H1 (cell line): ENCODE data around the gene ACVRL1.

Experiments
- CEBPB ChIP-seq: IDR thresholded peaks from 2 replicates; pipeline ENCODE4 v1.6.1; 2012; ENCODE audit warnings: low read depth, low read length
- CHD1 ChIP-seq: IDR thresholded peaks from 2 replicates; pipeline ENCODE4 v1.6.1; 2012; ENCODE audit warnings: low read depth, low read length, improper control_type of control experiment
- CREB1 ChIP-seq: IDR thresholded peaks from 2 replicates; pipeline ENCODE4 v1.6.1; 2012; ENCODE audit warnings: inconsistent platforms
- CTCF ChIP-seq, 3 experiments: IDR thresholded peaks; 1 replicate in 2 of 3; 2 replicates in 1 of 3; pipeline versions ENCODE4 v1.5.1 to v1.6.1; 2011; ENCODE audit warnings: low read length in 3 of 3, mild to moderate bottlenecking in 3 of 3, inconsistent platforms in 2 of 3, low read depth in 1 of 3, moderate library complexity in 1 of 3; ENCODE audit not compliant: insufficient read depth in 1 of 3; ENCODE audit errors: control extremely low read depth in 1 of 3
- JUND ChIP-seq: IDR thresholded peaks from 2 replicates; pipeline ENCODE4 v1.6.1; 2011; ENCODE audit warnings: mild to moderate bottlenecking, improper control_type of control experiment, low read length
- KDM5A ChIP-seq: fragments of 200-600 bp; IDR thresholded peaks from 2 replicates; pipeline ENCODE4 v1.7.1; 2012; ENCODE audit warnings: mild to moderate bottlenecking, low read length, inconsistent platforms, mixed read lengths
- MAFK ChIP-seq: IDR thresholded peaks from 2 replicates; pipeline ENCODE4 v1.6.1; 2012; ENCODE audit warnings: low read depth, mild to moderate bottlenecking, improper control_type of control experiment, low read length
- MAX ChIP-seq: IDR thresholded peaks from 2 replicates; pipeline ENCODE4 v1.6.1; 2012; ENCODE audit warnings: inconsistent platforms
- POLR2A ChIP-seq, 2 experiments: IDR thresholded peaks; 1 replicate in 1 of 2; 2 replicates in 1 of 2; pipeline ENCODE4 v1.6.1; 2011; ENCODE audit warnings: low read depth in 2 of 2, low read length in 2 of 2, mild to moderate bottlenecking in 2 of 2; ENCODE audit errors: control extremely low read depth in 1 of 2
- POLR2AphosphoS5 ChIP-seq: IDR thresholded peaks from 2 replicates; pipeline ENCODE4 v1.6.1; 2011; ENCODE audit warnings: low read depth, low read length
- SAP30 ChIP-seq: fragments of 300-600 bp; sonication (generic); IDR thresholded peaks from 2 replicates; pipeline ENCODE4 v1.7.1; 2012; ENCODE audit warnings: low read length, moderate library complexity, mild to moderate bottlenecking, inconsistent platforms; ENCODE audit not compliant: insufficient read depth, insufficient replicate concordance
- SIN3A ChIP-seq, 2 experiments: IDR thresholded peaks in 1 of 2; conservative IDR thresholded peaks in 1 of 2; 2 replicates each; pipeline ENCODE4 v1.6.1; 2011 to 2012; ENCODE audit warnings: low read length in 2 of 2, improper control_type of control experiment in 1 of 2, low read depth in 1 of 2, mild to moderate bottlenecking in 1 of 2
- SIX5 ChIP-seq: IDR thresholded peaks from 2 replicates; pipeline ENCODE4 v1.6.1; 2011; ENCODE audit warnings: mild to moderate bottlenecking, low read depth, low read length
- YY1 ChIP-seq: IDR thresholded peaks from 2 replicates; pipeline ENCODE4 v1.6.1; 2011; ENCODE audit warnings: low read depth, mild to moderate bottlenecking, low read length

- no peak for TF ChIP-seq CTCF (IDR thresholded peaks at IDR 0.05; ENCODE audit: control extremely low read depth in 1 of 3, insufficient read depth in 1 of 3, low read depth in 1 of 3, low read length in 3 of 3)
- no peak for TF ChIP-seq POLR2A (IDR thresholded peaks at IDR 0.05; ENCODE audit: control extremely low read depth in 1 of 2, low read depth in 2 of 2, low read length in 2 of 2)
- TF ChIP-seq CHD1 = no peak
- TF ChIP-seq POLR2AphosphoS5 = no peak
- TF ChIP-seq SIN3A (conservative IDR thresholded peaks at IDR 0.05 in 1 of 2, IDR thresholded peaks at IDR 0.05 in 1 of 2; ENCODE audit: low read depth in 1 of 2, low read length in 2 of 2) = no peak
- TF ChIP-seq YY1 = no peak
- TF ChIP-seq SAP30 = no peak
- TF ChIP-seq SIX5 = no peak
- no peak for TF ChIP-seq CREB1
- TF ChIP-seq MAFK = no peak
- no peak for TF ChIP-seq KDM5A
- TF ChIP-seq JUND = no peak
- no peak for TF ChIP-seq CEBPB
- no peak for TF ChIP-seq MAX
Measured at GRCh38 chr12:51873251-51873994, 33.9 kb upstream of the ACVRL1 start.
